ENCODE measurements around the gene RAB3A.

DNA sequence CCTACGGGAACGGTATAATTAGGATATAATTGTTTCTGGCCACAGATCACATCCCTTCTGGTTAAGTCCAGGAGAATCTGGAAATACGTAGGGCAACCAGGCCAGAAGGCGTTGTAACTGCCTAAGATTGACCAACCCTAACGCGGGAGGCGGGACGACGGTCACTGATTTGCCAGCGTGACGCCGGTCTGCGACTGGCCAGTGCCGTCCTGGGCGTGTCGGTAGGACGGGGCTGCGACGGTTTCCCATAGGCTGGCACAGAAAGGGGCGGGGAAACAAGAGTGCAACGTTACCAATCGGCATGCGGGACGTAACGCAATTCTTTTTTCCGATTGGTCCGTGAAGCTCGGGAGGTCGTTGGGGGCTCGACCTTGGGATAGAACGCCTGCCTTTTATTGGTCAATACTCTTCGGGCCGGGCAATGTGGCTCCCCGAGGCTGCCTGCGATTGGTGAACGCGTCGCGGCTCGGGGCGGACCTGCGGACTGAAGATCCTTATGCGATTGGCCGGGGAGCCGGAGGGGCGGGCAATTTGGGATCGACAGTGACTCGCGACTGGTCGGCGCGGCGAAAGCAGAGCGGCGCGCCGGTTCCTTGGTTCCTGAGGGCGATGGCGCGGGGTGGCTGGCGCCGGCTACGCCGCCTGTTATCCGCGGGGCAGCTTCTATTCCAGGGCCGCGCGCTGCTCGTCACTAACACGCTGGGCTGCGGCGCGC is 11.0 kb downstream of the RAB3A start, which contains the start of gene MPV17L2:
- TF ChIP-seq, protein P1, sequence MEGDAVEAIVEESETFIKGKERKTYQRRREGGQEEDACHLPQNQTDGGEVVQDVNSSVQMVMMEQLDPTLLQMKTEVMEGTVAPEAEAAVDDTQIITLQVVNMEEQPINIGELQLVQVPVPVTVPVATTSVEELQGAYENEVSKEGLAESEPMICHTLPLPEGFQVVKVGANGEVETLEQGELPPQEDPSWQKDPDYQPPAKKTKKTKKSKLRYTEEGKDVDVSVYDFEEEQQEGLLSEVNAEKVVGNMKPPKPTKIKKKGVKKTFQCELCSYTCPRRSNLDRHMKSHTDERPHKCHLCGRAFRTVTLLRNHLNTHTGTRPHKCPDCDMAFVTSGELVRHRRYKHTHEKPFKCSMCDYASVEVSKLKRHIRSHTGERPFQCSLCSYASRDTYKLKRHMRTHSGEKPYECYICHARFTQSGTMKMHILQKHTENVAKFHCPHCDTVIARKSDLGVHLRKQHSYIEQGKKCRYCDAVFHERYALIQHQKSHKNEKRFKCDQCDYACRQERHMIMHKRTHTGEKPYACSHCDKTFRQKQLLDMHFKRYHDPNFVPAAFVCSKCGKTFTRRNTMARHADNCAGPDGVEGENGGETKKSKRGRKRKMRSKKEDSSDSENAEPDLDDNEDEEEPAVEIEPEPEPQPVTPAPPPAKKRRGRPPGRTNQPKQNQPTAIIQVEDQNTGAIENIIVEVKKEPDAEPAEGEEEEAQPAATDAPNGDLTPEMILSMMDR (conservative IDR thresholded peaks at IDR 0.05; ENCODE audit: low read length), result no peak
- no peak for TF ChIP-seq EZH2phosphoT487 (IDR thresholded peaks at IDR 0.05; ENCODE audit: borderline replicate concordance, low read depth, low read length)
